CD14-positive monocyte (primary cell): ENCODE measurements around the gene CST2. TPM values are rescaled to one million over a fixed set of nuclear protein-coding genes. Genes with fewer than 3 reads are reported as not detected.

Experiments
- DNase-seq, 3 donors: peaks; one replicate each; pipeline ENCODE4 v3.0.0-alpha.2; 2011 to 2022
- H2AFZ ChIP-seq: 2 replicates; pipeline ENCODE4 v1.6.0; 2012; ENCODE audit warnings: mild to moderate bottlenecking, low read depth, low read length, inconsistent platforms; ENCODE audit not compliant: insufficient read depth, poor library complexity, severe bottlenecking
- H3K27ac ChIP-seq, 2 donors: 1 replicate in 1 of 2; 2 replicates in 1 of 2; pipeline ENCODE4 v1.5.1; 2012 to 2013; ENCODE audit warnings: low read length in 2 of 2, control low read depth in 1 of 2, inconsistent platforms in 1 of 2, low read depth in 1 of 2, mild to moderate bottlenecking in 1 of 2
- H3K27me3 ChIP-seq, 2 donors: one replicate each; pipeline versions ENCODE4 v1.6.0 to v1.6.1; 2011 to 2013; ENCODE audit warnings: low read length in 2 of 2; ENCODE audit not compliant: control insufficient read depth in 2 of 2, insufficient read depth in 2 of 2
- H3K36me3 ChIP-seq, 2 donors: replicated peaks in 1 of 2; 1 replicate in 1 of 2; 2 replicates in 1 of 2; pipeline versions ENCODE4 v1.5.1 to v1.6.1; 2012 to 2013; ENCODE audit warnings: low read length in 2 of 2, control low read depth in 1 of 2, inconsistent platforms in 1 of 2, mild to moderate bottlenecking in 1 of 2; ENCODE audit not compliant: insufficient read depth in 2 of 2, control insufficient read depth in 1 of 2
- H3K4me1 ChIP-seq, 2 donors: 1 replicate in 1 of 2; 2 replicates in 1 of 2; pipeline versions ENCODE4 v1.5.1 to v1.6.1; 2012 to 2013; ENCODE audit warnings: low read length in 2 of 2, control low read depth in 1 of 2, inconsistent platforms in 1 of 2, mild to moderate bottlenecking in 1 of 2, moderate library complexity in 1 of 2; ENCODE audit not compliant: insufficient read depth in 2 of 2, control insufficient read depth in 1 of 2
- H3K4me2 ChIP-seq: replicated peaks from 2 replicates; pipeline ENCODE3; 2012; ENCODE audit warnings: low read length, moderate library complexity, mild to moderate bottlenecking; ENCODE audit not compliant: poor library complexity, severe bottlenecking; ENCODE audit errors: extremely low read depth
- H3K4me3 ChIP-seq, 3 experiments: fragments of 200-600 bp in 1 of 3; sonication (generic) in 1 of 3; replicated peaks in 1 of 3; 1 replicate in 2 of 3; 2 replicates in 1 of 3; pipeline ENCODE4 v1.5.1; 2011 to 2013; ENCODE audit warnings: low read length in 3 of 3, mild to moderate bottlenecking in 3 of 3, control low read depth in 2 of 3, low read depth in 2 of 3, inconsistent platforms in 1 of 3, moderate library complexity in 1 of 3
- H3K79me2 ChIP-seq: 2 replicates; pipeline ENCODE4 v1.6.0; 2012; ENCODE audit warnings: mild to moderate bottlenecking, control low read depth, inconsistent platforms, low read length, moderate library complexity; ENCODE audit not compliant: insufficient read depth
- H3K9ac ChIP-seq: 2 replicates; pipeline ENCODE4 v1.6.0; 2017; ENCODE audit warnings: low read length, mild to moderate bottlenecking; ENCODE audit not compliant: insufficient read depth, poor library complexity, severe bottlenecking
- H3K9me3 ChIP-seq, 2 donors: replicated peaks in 1 of 2; 1 replicate in 1 of 2; 2 replicates in 1 of 2; pipeline versions ENCODE4 v1.5.1 to v1.6.1; 2012 to 2013; ENCODE audit warnings: low read length in 2 of 2, control low read depth in 1 of 2; ENCODE audit not compliant: control insufficient read depth in 1 of 2, insufficient read depth in 1 of 2
- H4K20me1 ChIP-seq: 2 replicates; pipeline ENCODE4 v1.6.0; 2012; ENCODE audit warnings: mild to moderate bottlenecking, low read length, control low read depth, moderate library complexity; ENCODE audit not compliant: insufficient read depth
- H3K27ac Mint-ChIP-seq, 7 donors: one replicate each; pipeline ENCODE4 v1.8.0; 2020; ENCODE audit warnings: mild to moderate bottlenecking in 7 of 7, mixed read lengths in 7 of 7, moderate library complexity in 6 of 7, inconsistent platforms in 2 of 7
- H3K27me3 Mint-ChIP-seq, 3 donors: one replicate each; pipeline ENCODE4 v1.8.0; 2021 to 2022; ENCODE audit warnings: low read depth in 3 of 3, mild to moderate bottlenecking in 3 of 3, mixed read lengths in 3 of 3, moderate library complexity in 3 of 3, inconsistent platforms in 1 of 3
- H3K36me3 Mint-ChIP-seq, 2 donors: one replicate each; pipeline ENCODE4 v1.8.0; 2020; ENCODE audit warnings: mixed read lengths in 2 of 2, inconsistent platforms in 1 of 2, mild to moderate bottlenecking in 1 of 2
- H3K4me1 Mint-ChIP-seq: one replicate; pipeline ENCODE4 v1.8.0; 2020; ENCODE audit warnings: mild to moderate bottlenecking, mixed read lengths
- H3K4me3 Mint-ChIP-seq, 2 donors: one replicate each; pipeline ENCODE4 v1.8.0; 2020; ENCODE audit warnings: mild to moderate bottlenecking in 2 of 2, mixed read lengths in 2 of 2, moderate library complexity in 1 of 2
- H3K9me3 Mint-ChIP-seq, 7 donors: one replicate each; pipeline ENCODE4 v1.8.0; 2020 to 2022; ENCODE audit warnings: mixed read lengths in 7 of 7, mild to moderate bottlenecking in 6 of 7, moderate library complexity in 6 of 7, inconsistent platforms in 2 of 7
- CTCF ChIP-seq: fragments of 200-600 bp; IDR thresholded peaks from one replicate; pipeline ENCODE4 v1.8.0; 2022; ENCODE audit warnings: antibody characterized with exemption, mild to moderate bottlenecking
- WGBS: methylation state at CpG from one replicate; pipeline ENCODE4 v1.1.5; 2013; ENCODE audit warnings: missing lambda C conversion rate; ENCODE audit not compliant: insufficient coverage; 5-methylcytosine and 5-hydroxymethylcytosine counted together
- intact Hi-C, 2 donors: fragments of 100-400 bp; cut with micrococcal nuclease; formaldehyde crosslinking; loops; one replicate each; pipeline versions ENCODE4 v1.15.0 to v1.15.1; 2023
- polyA plus RNA-seq, 3 donors: library from polyadenylated mRNA; depleted of rRNA in 1 of 3; unstranded in 2 of 3; stranded (reverse) in 1 of 3; fragments of 300-500 nt in 2 of 3; fragments of >200 nt in 1 of 3; fragmentation: Illumina TruSeq in 2 of 3; gene quantifications; 1 replicate in 2 of 3; 2 replicates in 1 of 3; pipeline ENCODE4 v1.2.3, GENCODE V29; 2012 to 2021

The CST2 gene
- polyA plus RNA-seq, 3 donors, result not detected

GRCh38 chr20:23857962-23858595 lies 31.6 kb upstream of the CST2 start:
- 70% methylated on average over 3 of the region's 9 CpGs for WGBS
- Mint-ChIP-seq H3K4me3 (no peak overlapping the region), H3K9me3 (no peaks in the 10 kb centered on the region), H3K36me3 (no peaks in the 10 kb centered on the region), H3K27ac (no peak overlapping the region), H3K27me3 (peaks cover 0 to 5% (median 3%) of the 10 kb centered on the region in 3 donors), H3K4me1 (no peaks in the 10 kb centered on the region)
- intact Hi-C loops, result no loop called here
- no peaks in the 10 kb centered on the region for H3K9me3 ChIP-seq
- no peaks in the 10 kb centered on the region for H3K36me3 ChIP-seq
- no peak overlapping the region for H3K4me2 ChIP-seq
- H2AFZ ChIP-seq, result no peak overlapping the region
- no peaks in the 10 kb centered on the region for H3K27me3 ChIP-seq
- no peak for TF ChIP-seq CTCF
- H3K79me2 ChIP-seq, result no peaks in the 10 kb centered on the region
- H3K9ac ChIP-seq, result no peak overlapping the region
- H3K4me1 ChIP-seq, result no peaks in the 10 kb centered on the region
- no peak overlapping the region for H3K4me3 ChIP-seq
- DNase-seq, result no peak
- no peak overlapping the region for H3K27ac ChIP-seq
- no peaks in the 10 kb centered on the region for H4K20me1 ChIP-seq

GRCh38 chr20:23856736-23857135 lies 30.2 kb upstream of the CST2 start:
- intact Hi-C loops, result no loop called here
- no peak overlapping the region for H2AFZ ChIP-seq
- H3K9ac ChIP-seq, result no peak overlapping the region
- H3K36me3 Mint-ChIP-seq, result no peaks in the 10 kb centered on the region
- WGBS, result 100% methylated on average over 3 of the region's 5 CpGs
- H3K4me3 Mint-ChIP-seq, result no peak overlapping the region
- DNase-seq, result no peak
- no peaks in the 10 kb centered on the region for H3K9me3 ChIP-seq
- no peak for TF ChIP-seq CTCF
- no peaks in the 10 kb centered on the region for H3K4me1 ChIP-seq
- peak overlapping the region in 1 of 7 donors; percentile 23 for H3K27ac Mint-ChIP-seq
- no peaks in the 10 kb centered on the region for H3K79me2 ChIP-seq
- no peaks in the 10 kb centered on the region for H3K4me1 Mint-ChIP-seq
- H3K27me3 ChIP-seq, result no peaks in the 10 kb centered on the region
- no peaks in the 10 kb centered on the region for H4K20me1 ChIP-seq
- H3K9me3 Mint-ChIP-seq, result no peaks in the 10 kb centered on the region
- no peak overlapping the region for H3K4me2 ChIP-seq
- H3K27me3 Mint-ChIP-seq, result peaks cover 0 to 5% (median 3%) of the 10 kb centered on the region in 3 donors
- no peak overlapping the region for H3K27ac ChIP-seq
- H3K36me3 ChIP-seq, result no peaks in the 10 kb centered on the region
- no peak overlapping the region for H3K4me3 ChIP-seq
